HG02678 (cell line): ENCODE results near the gene SMIM27.
A peak's percentile ranks its signal among the peaks of the same experiment; 100 is the strongest.

Experiments
- ATAC-seq: cut with Tn5 transposase; IDR thresholded peaks from one replicate; pipeline ENCODE4 v1.9.1; 2021; ENCODE audit warnings: mild to moderate bottlenecking, moderate library complexity; ENCODE audit not compliant: unreplicated experiment

The SMIM27 gene

GRCh38 chr9:32554107-32554506, 2.0 kb downstream of the SMIM27 start:
- ATAC-seq = no peak

GRCh38 chr9:32554591-32554990, 2.5 kb downstream of the SMIM27 start:
- no peak for ATAC-seq

- ATAC-seq = no peak
Observed at GRCh38 chr9:32558408-32558934, 6.3 kb downstream of the SMIM27 start.

- no peak for ATAC-seq
Observed at GRCh38 chr9:32565967-32566366, 13.8 kb downstream of the SMIM27 start.

- ATAC-seq = no peak
Observed at GRCh38 chr9:32566770-32567169, 14.6 kb downstream of the SMIM27 start.

- ATAC-seq = no peak
Observed at GRCh38 chr9:32570262-32570661, 18.1 kb downstream of the SMIM27 start.

GRCh38 chr9:32571969-32572899, 20.1 kb downstream of the SMIM27 start:
- ATAC-seq = peak; percentile 85

- ATAC-seq = peak; percentile 85
Observed at GRCh38 chr9:32572900-32573523, 20.9 kb downstream of the SMIM27 start, which contains the start of gene NDUFB6. Gene NDUFB6 (minus strand): TSS chr9:32573159. CDS start chr9:32573060, 99 bp downstream.

GRCh38 chr9:32573821-32574220, 21.7 kb downstream of the SMIM27 start:
- no peak for ATAC-seq

GRCh38 chr9:32574858-32575257, 22.7 kb downstream of the SMIM27 start:
- no peak for ATAC-seq

- ATAC-seq = peak; percentile 30
Observed at GRCh38 chr9:32577316-32577715, 25.2 kb downstream of the SMIM27 start.

- no peak for ATAC-seq
Observed at GRCh38 chr9:32578976-32579375, 26.8 kb downstream of the SMIM27 start.

GRCh38 chr9:32579706-32580331, 27.7 kb downstream of the SMIM27 start:
- peak; percentile 57 for ATAC-seq

GRCh38 chr9:32580631-32581300, 28.6 kb downstream of the SMIM27 start:
- ATAC-seq = no peak

- no peak for ATAC-seq
Observed at GRCh38 chr9:32581512-32582143, 29.5 kb downstream of the SMIM27 start.

GRCh38 chr9:32584784-32585183, 32.7 kb downstream of the SMIM27 start:
- no peak for ATAC-seq

- no peak for ATAC-seq
Observed at GRCh38 chr9:32587901-32588300, 35.8 kb downstream of the SMIM27 start.

GRCh38 chr9:32589083-32589723, 37.1 kb downstream of the SMIM27 start:
- peak; percentile 77 for ATAC-seq

- ATAC-seq = no peak
Observed at GRCh38 chr9:32590476-32590875, 38.3 kb downstream of the SMIM27 start.

GRCh38 chr9:32590898-32591297, 38.8 kb downstream of the SMIM27 start:
- no peak for ATAC-seq
